Activated CD4-positive, alpha-beta T cell treated with anti-CD3 and anti-CD28 coated beads, Interleukin-2, amount 10 ng/mL, durations not matched to agents 24 days and 14 days (primary cell): ENCODE data around the gene BMF. TPM values are rescaled to one million over a fixed set of nuclear protein-coding genes. Genes with fewer than 3 reads are reported as not detected.

Source experiments
- DNase-seq: peaks from one replicate; pipeline ENCODE4 v3.0.0; 2022
- H3K27ac Mint-ChIP-seq: one replicate; pipeline ENCODE4 v1.8.0; 2022; ENCODE audit warnings: mild to moderate bottlenecking, mixed read lengths
- H3K27me3 Mint-ChIP-seq: one replicate; pipeline ENCODE4 v1.8.0; 2022; ENCODE audit warnings: mixed read lengths
- H3K36me3 Mint-ChIP-seq: one replicate; pipeline ENCODE4 v1.8.0; 2022; ENCODE audit warnings: low read depth, mild to moderate bottlenecking, mixed read lengths
- H3K4me1 Mint-ChIP-seq: one replicate; pipeline ENCODE4 v1.8.0; 2021; ENCODE audit warnings: mixed read lengths
- H3K4me3 Mint-ChIP-seq: one replicate; pipeline ENCODE4 v1.8.0; 2022; ENCODE audit warnings: mild to moderate bottlenecking, moderate library complexity, mixed read lengths
- H3K9me3 Mint-ChIP-seq: one replicate; pipeline ENCODE4 v1.8.0; 2021; ENCODE audit warnings: mixed read lengths
- intact Hi-C: fragments of 100-400 bp; cut with micrococcal nuclease; formaldehyde crosslinking; loops from one replicate; pipeline ENCODE4 v1.15.1; 2023
- total RNA-seq: library from RNA; stranded (reverse); gene quantifications from 2 replicates; pipeline ENCODE4 v1.2.3, GENCODE V29; 2022

The BMF gene
- total RNA-seq, 1 donor from 2014 or later = 8.4 TPM

- Mint-ChIP-seq H3K27ac (peak overlapping the region; percentile 12), H3K36me3 (peaks cover 14% of the 10 kb centered on the region), H3K27me3 (no peaks in the 10 kb centered on the region), H3K4me3 (no peak overlapping the region), H3K9me3 (no peaks in the 10 kb centered on the region), H3K4me1 (peaks cover 45% of the 10 kb centered on the region)
- intact Hi-C loops = no loop called here
- no peak for DNase-seq
Observed at GRCh38 chr15:40092979-40093869, 15.5 kb downstream of the BMF start.

GRCh38 chr15:40092256-40092978 is 16.3 kb downstream of the BMF start:
- Mint-ChIP-seq H3K9me3 (no peaks in the 10 kb centered on the region), H3K27me3 (no peaks in the 10 kb centered on the region), H3K36me3 (peaks cover 14% of the 10 kb centered on the region), H3K4me1 (peaks cover 37% of the 10 kb centered on the region), H3K4me3 (no peak overlapping the region), H3K27ac (no peak overlapping the region)
- intact Hi-C loops = no loop called here
- DNase-seq = no peak

DNA sequence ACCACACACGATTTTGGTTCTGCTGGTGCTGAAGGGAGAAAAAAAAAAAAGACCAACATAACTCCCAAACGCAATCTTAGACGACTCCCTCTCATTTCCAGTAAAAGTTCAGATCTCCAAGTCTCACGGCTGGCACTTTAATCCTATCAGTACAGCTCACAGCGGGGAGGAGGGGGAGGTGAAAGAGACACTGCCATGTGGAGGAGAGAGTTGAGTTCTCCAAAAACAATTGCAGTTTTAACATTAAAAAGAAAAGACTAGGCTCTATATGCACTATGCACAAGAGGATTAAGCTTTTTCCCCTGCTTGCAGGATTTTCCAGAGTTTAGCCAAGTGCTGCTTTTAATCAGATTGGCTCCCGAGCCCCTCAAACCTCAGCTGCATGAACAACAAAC is 16.8 kb downstream of the BMF start:
- no peak for DNase-seq
- H3K4me3 Mint-ChIP-seq = no peak overlapping the region
- H3K4me1 Mint-ChIP-seq = peaks cover 32% of the 10 kb centered on the region
- H3K27me3 Mint-ChIP-seq = no peaks in the 10 kb centered on the region
- intact Hi-C loops = no loop called here
- H3K36me3 Mint-ChIP-seq = peaks cover 14% of the 10 kb centered on the region
- H3K27ac Mint-ChIP-seq = no peak overlapping the region
- H3K9me3 Mint-ChIP-seq = no peaks in the 10 kb centered on the region

DNA sequence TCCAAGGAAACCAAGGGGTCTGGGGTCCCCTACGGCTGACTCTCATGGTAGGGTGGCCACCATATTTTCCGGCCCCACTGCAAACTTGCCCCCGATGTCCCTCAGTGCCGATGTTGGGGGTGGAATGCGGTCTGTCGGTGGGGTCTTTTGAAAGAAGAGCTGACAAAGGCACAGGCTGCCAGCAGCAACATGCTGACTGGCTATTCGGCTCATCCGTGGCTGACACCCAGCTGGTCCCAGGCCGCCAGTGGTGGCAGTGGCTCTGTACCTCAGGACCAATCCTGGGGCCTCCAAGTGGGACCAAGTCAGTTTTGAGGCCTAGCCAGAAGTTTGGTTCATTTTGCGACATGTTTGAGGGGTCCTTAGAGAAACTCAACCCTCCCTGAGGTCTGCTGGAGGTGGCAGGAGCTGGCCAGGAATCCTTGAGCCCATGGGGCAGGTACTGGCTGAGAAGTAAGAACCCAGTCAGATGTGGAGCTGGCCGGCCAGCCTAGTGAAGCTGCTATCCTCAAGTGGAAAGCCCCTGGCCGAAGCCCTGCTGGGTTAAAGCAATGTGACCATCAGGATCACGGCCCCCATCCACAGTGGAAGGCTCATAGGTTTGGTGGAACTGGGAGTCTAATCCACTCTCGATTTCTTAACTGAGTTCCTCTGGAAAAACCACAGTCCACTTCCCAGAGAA is 17.8 kb downstream of the BMF start:
- DNase-seq = no peak
- intact Hi-C loops = no loop called here
- Mint-ChIP-seq H3K9me3 (no peaks in the 10 kb centered on the region), H3K27me3 (no peaks in the 10 kb centered on the region), H3K4me3 (no peak overlapping the region), H3K36me3 (peaks cover 10% of the 10 kb centered on the region), H3K27ac (no peak overlapping the region), H3K4me1 (peaks cover 24% of the 10 kb centered on the region)

DNA sequence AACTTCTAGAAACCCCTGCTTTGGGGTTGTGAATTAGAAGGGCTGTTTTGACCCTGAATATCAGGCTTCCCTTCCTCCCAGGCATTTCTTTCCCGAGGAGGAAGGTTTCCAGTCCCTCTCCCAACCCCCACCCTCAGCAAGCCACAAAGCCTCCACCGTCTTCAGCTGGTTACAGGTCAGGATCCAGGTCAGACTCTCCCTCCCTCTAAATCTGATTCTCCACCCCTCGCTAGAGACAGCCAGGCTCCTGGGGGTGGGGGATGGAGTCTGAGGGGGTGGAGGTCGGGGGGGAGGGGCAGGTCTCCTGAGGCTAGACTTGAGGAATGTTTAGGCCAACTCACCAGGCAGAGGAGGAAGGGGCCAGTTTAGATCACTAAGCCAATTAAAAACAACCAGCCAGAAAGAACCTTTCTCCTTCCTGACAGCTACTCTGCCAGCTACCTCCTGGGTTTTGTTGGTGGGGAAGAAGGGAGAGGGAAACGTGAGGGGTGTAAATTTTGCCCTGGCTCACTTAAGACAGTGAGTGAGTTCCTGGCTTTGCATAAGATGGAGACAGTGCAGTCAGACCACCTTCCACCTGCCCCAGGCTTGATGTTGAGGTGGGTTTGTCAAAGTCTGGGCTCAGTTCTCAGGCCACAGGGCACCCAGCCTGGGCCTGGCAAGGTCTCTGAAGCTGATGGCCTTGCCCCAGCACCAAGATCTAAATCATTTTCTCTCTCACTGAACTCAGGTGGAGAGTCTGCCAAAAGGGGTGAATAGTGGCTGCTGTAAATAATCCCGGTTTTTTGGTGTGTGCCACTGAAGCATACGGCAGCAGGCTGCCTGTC is 19.5 kb downstream of the BMF start:
- no peak for DNase-seq
- H3K4me3 Mint-ChIP-seq = no peak overlapping the region
- no peaks in the 10 kb centered on the region for H3K9me3 Mint-ChIP-seq
- H3K4me1 Mint-ChIP-seq = peaks cover 21% of the 10 kb centered on the region
- peaks cover 6% of the 10 kb centered on the region for H3K36me3 Mint-ChIP-seq
- no peak overlapping the region for H3K27ac Mint-ChIP-seq
- no peaks in the 10 kb centered on the region for H3K27me3 Mint-ChIP-seq
- intact Hi-C loops = no loop called here

DNA sequence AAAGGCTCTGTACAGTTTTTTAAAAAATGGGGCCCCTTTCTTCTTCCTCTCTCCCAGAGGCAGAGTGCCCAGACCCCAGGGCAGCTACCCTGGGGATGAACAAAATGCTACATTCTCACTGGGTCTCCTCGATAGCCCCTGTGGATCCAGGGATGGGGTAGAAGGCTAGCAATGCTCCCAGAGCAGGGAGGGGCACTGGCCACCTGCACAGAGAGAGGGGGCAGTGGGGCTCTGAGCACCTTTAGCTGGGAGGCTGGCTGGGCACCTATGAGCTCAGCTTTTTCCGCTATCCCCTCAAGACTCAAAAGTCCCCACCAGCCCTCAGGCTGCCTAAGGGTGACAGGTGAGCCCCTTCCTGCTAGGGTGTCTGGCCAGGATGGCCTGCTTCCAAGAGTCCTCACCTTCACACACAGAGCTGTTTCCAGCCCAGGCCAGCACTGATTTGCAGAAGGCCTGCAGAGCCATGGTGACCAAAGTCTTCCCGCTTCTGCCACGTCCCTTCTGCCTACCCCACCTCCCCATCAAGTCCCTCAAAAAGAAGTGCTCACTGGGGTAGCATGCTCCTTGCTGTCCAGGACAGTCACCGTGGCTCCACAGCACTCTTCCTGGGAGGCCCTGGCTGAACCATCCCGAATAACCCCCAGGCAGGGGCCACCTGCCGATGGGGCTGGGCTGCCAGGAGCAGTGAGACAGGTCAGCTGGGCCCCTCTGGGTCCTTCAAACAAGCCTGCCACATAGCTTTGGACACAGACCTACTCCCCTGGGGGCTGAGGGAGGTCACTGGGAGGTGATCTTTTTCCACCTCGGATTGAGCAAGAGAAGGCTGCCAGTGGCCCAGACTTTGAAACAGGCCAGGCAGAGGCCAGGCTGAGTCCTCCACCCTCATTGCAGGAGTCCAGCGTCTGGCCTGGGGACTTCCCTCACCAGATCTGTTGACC is 20.4 kb downstream of the BMF start:
- Mint-ChIP-seq H3K27ac (no peak overlapping the region), H3K4me3 (no peak overlapping the region), H3K36me3 (peaks cover 6% of the 10 kb centered on the region), H3K27me3 (peaks cover 5% of the 10 kb centered on the region), H3K4me1 (peaks cover 19% of the 10 kb centered on the region), H3K9me3 (no peaks in the 10 kb centered on the region)
- intact Hi-C loops = no loop called here
- DNase-seq = peak; percentile 56

DNA sequence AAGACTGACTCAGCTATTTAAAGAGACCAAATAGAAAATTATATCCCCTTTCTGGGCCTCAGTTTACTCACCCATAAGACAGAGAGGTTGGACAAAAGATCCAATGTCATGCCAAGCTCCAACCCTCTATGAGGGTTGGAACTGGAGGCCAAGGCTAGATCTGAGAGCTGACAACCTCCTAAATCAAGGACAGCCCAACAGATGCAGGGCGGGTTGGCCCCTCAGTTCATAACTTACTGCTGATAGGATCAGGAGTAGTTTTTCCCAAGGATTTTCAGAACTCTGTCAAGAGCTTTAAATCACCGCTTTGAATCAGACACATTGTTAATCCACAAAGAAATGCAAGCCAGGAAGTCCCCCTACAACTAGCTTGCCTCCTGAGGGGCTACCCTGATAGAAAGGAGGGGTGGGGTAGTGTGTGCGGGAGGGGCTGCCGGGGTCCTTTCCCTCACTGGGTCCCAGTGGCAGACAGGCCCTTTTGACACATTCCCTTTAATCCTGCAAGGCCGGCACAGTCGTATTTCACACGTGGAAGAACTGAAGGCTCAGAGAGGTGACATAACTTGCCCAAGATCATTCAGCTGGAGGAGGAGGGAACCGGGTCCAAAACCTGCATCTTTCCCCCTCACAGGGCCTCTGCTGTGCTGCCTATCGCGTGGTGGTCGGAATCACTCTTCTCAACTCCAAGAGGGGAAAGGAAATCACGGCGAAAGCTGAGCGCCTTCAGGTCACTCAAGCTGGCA is 21.4 kb downstream of the BMF start:
- Mint-ChIP-seq H3K27me3 (peaks cover 7% of the 10 kb centered on the region), H3K27ac (peak overlapping the region; percentile 28), H3K9me3 (no peaks in the 10 kb centered on the region), H3K4me3 (no peak overlapping the region), H3K4me1 (peaks cover 21% of the 10 kb centered on the region), H3K36me3 (peaks cover 6% of the 10 kb centered on the region)
- intact Hi-C loops = no loop called here
- DNase-seq = no peak

DNA sequence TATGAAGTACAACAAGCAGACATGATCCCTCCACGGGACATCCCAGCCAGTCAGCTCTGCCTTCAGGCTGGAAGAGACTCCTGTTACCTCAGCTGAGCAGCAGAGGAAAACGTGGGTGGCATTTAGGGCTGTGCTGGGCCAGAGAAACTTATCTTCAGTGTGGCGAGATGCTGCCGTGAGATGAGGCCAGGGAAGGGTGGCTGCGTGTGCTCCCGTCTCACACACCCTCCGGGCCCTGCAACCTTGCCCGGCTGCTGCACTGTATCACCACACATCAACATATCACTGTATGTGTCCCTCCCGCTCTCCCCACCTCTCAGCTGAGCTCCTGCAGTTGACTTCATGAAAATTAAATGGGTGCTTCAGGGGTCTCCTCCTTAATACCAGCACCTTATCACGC is 23.4 kb downstream of the BMF start:
- Mint-ChIP-seq H3K4me1 (peaks cover 35% of the 10 kb centered on the region), H3K27me3 (peaks cover 15% of the 10 kb centered on the region), H3K9me3 (no peaks in the 10 kb centered on the region), H3K36me3 (no peaks in the 10 kb centered on the region), H3K4me3 (no peak overlapping the region), H3K27ac (no peak overlapping the region)
- intact Hi-C loops = no loop called here
- peak; percentile 56 for DNase-seq

- H3K4me1 Mint-ChIP-seq = peaks cover 38% of the 10 kb centered on the region
- H3K4me3 Mint-ChIP-seq = no peak overlapping the region
- H3K36me3 Mint-ChIP-seq = no peaks in the 10 kb centered on the region
- H3K9me3 Mint-ChIP-seq = no peaks in the 10 kb centered on the region
- H3K27ac Mint-ChIP-seq = no peak overlapping the region
- H3K27me3 Mint-ChIP-seq = peaks cover 15% of the 10 kb centered on the region
- DNase-seq = no peak
- intact Hi-C loops = no loop called here
Observed at GRCh38 chr15:40084650-40085049, 24.0 kb downstream of the BMF start.

DNA sequence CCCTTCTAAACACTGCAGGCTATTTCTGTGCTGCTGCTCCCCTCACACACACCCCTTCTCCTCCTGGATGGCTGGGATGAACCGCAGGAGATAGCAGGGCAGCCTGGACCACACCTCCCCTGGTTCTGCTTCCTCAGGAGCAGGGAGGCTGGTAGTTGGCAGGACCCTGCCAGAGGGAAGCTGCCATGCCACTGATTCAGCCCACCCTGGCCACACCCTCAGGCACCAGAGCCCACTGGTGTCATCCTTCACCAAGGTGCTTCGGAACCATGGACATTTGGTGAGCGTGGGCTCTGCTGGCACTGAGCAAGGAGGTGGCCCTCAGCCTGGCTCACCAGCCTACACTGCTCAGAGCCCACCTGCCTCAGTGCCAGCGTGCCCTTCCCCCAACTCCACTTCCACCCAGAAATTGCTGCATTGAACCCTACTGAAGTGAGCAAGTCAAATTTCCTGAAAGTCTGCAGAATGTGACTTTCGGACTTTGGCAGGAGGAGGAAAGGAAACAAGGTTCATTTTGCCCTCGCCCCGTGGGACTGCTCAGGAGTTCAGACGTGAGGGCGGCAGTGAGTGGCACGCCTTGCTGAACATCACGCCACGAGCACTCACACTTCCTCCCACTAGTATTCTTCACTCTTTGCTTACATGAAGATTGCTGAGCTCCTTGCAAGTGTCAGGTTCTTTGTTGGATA is 26.3 kb downstream of the BMF start:
- intact Hi-C loops = no loop called here
- Mint-ChIP-seq H3K27ac (no peak overlapping the region), H3K4me3 (no peak overlapping the region), H3K9me3 (no peaks in the 10 kb centered on the region), H3K36me3 (no peaks in the 10 kb centered on the region), H3K4me1 (peaks cover 38% of the 10 kb centered on the region), H3K27me3 (peaks cover 19% of the 10 kb centered on the region)
- peak; percentile 54 for DNase-seq

DNA sequence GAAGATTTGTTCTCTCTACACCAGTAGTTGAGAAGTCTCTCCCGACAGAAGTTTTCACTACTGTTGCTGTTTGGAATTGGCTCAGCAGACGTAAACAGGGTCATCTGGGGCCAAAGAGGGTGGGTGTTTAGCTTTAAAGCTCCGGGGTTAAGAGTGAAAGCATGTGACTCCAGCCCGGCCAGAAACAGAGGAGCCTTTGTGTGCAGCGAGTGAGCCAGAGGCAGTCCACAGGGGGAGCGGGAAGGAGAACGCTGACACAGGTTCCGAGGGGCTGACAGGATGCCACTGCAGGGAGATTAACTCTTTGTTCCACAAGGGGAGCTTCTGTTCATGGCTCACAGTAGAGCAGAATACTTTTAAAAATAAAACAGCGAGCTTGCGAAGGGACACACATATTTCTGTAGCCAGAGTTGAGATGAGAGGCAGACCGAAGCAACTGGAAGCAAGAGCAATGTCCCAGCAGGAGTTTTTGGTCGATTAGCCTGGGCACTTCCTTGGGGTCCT is 26.9 kb downstream of the BMF start:
- Mint-ChIP-seq H3K4me1 (peaks cover 38% of the 10 kb centered on the region), H3K36me3 (no peaks in the 10 kb centered on the region), H3K27ac (no peak overlapping the region), H3K9me3 (no peaks in the 10 kb centered on the region), H3K27me3 (peaks cover 19% of the 10 kb centered on the region), H3K4me3 (peak overlapping the region; percentile 50)
- peak; percentile 61 for DNase-seq
- intact Hi-C loops = no loop called here
